ENCODE measurements around the gene CABP1.

CABP1 gene

DNA sequence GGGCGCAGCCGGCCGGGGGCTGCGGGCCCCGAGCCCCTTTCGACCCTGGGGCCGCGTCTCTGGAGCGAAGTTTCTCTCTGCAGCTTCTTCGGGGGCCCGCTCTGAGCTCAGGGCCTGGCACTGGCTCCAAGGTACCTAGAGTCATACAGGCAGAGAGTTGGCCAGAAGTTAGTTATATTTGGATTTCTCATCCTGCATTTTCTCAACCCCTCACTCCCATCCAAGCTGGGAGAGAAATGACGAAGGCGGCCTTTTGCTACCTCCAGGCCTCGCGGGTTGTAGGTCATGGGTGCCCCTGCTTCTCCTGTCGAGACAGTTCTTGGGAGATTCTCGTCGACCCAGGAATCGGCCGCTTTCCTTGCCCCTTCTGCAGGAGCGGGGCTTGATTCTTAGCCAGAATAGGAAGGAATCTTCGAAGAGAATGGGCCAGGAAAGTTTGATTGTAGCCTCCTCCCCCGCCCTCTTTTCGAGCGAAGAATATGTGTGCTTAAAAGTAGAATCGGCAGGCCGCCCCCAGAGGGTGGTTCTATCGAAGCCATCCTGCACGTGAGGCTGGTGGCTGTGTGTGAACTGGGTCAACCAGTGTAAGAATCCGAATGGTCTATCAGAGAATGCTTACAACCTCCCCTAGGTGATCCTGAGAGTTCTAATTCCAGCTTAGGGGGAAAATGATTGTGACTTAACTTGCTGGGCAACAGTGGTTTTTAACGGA lies 47.3 kb downstream of the CABP1 start:
- Histone ChIP-seq H3K27ac (ENCODE audit: low read depth, low read length) (peak overlapping the region; percentile 52), H4K20me1 (ENCODE audit: low read depth, low read length) (no peaks in the 10 kb centered on the region), H2AFZ (ENCODE audit: low read depth, low read length, severe bottlenecking) (no peak overlapping the region), H3K4me3 (ENCODE audit: insufficient read depth, low read length, poor library complexity, severe bottlenecking) (peak overlapping the region; percentile 85), H3K27me3 (ENCODE audit: low read length) (no peaks in the 10 kb centered on the region), H3K79me2 (ENCODE audit: insufficient read depth, low read length) (peaks cover 57% of the 10 kb centered on the region), H3K4me2 (ENCODE audit: low read depth, low read length, poor library complexity, severe bottlenecking) (peak overlapping the region; percentile 80), H3K9me3 (ENCODE audit: insufficient read depth, low read length) (no peaks in the 10 kb centered on the region), H3K9me2 (replicated peaks; ENCODE audit: insufficient read depth, low read length) (no peaks in the 10 kb centered on the region), H3F3A (ENCODE audit: insufficient read depth) (peaks cover 23% of the 10 kb centered on the region), H3K36me3 (ENCODE audit: low read length) (no peaks in the 10 kb centered on the region), H3K9ac (ENCODE audit: low read length) (peak overlapping the region; percentile 81)
- no peak for TF ChIP-seq EZH2phosphoT487 (conservative IDR thresholded peaks at IDR 0.05; ENCODE audit: low read length)
- TF ChIP-seq, protein P1, sequence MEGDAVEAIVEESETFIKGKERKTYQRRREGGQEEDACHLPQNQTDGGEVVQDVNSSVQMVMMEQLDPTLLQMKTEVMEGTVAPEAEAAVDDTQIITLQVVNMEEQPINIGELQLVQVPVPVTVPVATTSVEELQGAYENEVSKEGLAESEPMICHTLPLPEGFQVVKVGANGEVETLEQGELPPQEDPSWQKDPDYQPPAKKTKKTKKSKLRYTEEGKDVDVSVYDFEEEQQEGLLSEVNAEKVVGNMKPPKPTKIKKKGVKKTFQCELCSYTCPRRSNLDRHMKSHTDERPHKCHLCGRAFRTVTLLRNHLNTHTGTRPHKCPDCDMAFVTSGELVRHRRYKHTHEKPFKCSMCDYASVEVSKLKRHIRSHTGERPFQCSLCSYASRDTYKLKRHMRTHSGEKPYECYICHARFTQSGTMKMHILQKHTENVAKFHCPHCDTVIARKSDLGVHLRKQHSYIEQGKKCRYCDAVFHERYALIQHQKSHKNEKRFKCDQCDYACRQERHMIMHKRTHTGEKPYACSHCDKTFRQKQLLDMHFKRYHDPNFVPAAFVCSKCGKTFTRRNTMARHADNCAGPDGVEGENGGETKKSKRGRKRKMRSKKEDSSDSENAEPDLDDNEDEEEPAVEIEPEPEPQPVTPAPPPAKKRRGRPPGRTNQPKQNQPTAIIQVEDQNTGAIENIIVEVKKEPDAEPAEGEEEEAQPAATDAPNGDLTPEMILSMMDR (IDR thresholded peaks at IDR 0.05; ENCODE audit: insufficient read depth, low read length, poor library complexity, severe bottlenecking) = no peak

DNA sequence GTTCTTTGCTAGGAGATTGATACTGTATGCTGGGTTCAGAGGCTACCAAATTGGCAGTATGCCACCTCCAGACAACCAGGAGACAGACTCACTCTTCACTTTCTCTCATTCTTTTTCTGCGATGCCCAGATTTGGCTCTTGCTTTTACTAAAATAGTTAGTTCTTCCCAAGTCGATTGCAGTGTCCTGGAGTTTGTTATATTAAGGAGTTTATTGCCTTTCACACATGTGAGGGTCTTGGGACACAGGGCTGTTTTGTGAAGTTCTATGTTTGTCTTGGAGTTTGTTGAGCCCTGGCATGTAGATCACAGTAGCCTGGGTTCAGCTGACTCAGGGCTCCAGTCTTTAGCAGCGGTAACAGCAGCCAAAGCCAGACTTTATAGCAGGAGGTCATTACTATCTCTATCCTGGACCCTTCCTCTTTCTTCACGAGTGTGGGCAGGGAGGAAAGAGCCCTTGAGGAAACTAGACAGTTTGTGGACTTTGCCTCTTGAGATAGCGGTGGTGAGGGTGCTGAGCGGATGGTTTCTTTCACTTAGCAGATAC lies 48.2 kb downstream of the CABP1 start:
- Histone ChIP-seq H3K27ac (ENCODE audit: low read depth, low read length) (no peak overlapping the region), H3K9me3 (ENCODE audit: insufficient read depth, low read length) (no peaks in the 10 kb centered on the region), H3K4me3 (ENCODE audit: insufficient read depth, low read length, poor library complexity, severe bottlenecking) (peak overlapping the region; percentile 85), H3K9me2 (replicated peaks; ENCODE audit: insufficient read depth, low read length) (no peaks in the 10 kb centered on the region), H3K79me2 (ENCODE audit: insufficient read depth, low read length) (peaks cover 64% of the 10 kb centered on the region), H3K9ac (ENCODE audit: low read length) (peak overlapping the region; percentile 81), H3K4me2 (ENCODE audit: low read depth, low read length, poor library complexity, severe bottlenecking) (peak overlapping the region; percentile 80), H2AFZ (ENCODE audit: low read depth, low read length, severe bottlenecking) (no peak overlapping the region), H3K27me3 (ENCODE audit: low read length) (no peaks in the 10 kb centered on the region), H3F3A (ENCODE audit: insufficient read depth) (peaks cover 18% of the 10 kb centered on the region), H4K20me1 (ENCODE audit: low read depth, low read length) (no peaks in the 10 kb centered on the region), H3K36me3 (ENCODE audit: low read length) (no peaks in the 10 kb centered on the region)
- no peak for TF ChIP-seq EZH2phosphoT487 (conservative IDR thresholded peaks at IDR 0.05; ENCODE audit: low read length)
- TF ChIP-seq, protein P1 (IDR thresholded peaks at IDR 0.05; ENCODE audit: insufficient read depth, low read length, poor library complexity, severe bottlenecking) = no peak

DNA sequence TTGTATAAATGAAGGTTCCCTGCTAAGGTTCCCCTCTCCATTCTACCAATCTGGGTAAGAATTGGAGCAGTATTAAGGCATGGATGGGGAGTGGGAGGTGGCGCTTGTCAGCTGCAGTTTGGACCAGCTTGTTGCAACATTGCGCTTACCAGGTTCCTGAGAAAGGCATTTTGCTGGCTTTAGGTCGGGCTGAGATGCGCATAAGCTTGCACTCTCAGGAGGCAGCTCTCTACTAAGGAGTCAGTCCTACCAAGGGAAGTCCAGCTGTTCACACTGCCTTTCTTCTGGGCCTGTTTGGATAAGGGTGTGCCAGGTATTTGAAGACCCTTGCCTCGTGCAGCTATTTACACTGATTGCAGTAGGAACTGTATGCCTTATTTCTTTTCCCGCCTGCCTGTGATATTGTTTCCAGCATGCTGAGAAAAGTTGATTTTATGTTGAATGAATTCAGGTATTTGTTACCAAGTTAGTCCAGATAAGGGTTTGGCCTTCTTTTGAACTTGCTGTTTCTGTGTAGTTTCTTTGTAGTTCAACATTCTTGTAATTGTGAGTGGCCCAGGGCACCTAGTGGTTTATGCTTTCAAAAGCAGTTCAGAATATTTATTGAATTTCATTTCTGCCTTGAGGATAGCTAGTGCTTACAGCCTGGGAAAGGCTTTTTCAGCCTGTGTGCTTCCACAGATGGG lies 49.1 kb downstream of the CABP1 start:
- Histone ChIP-seq H2AFZ (ENCODE audit: low read depth, low read length, severe bottlenecking) (no peak overlapping the region), H3K79me2 (ENCODE audit: insufficient read depth, low read length) (peaks cover 64% of the 10 kb centered on the region), H3F3A (ENCODE audit: insufficient read depth) (peaks cover 14% of the 10 kb centered on the region), H3K27me3 (ENCODE audit: low read length) (no peaks in the 10 kb centered on the region), H3K4me3 (ENCODE audit: insufficient read depth, low read length, poor library complexity, severe bottlenecking) (no peak overlapping the region), H3K9me3 (ENCODE audit: insufficient read depth, low read length) (no peaks in the 10 kb centered on the region), H4K20me1 (ENCODE audit: low read depth, low read length) (no peaks in the 10 kb centered on the region), H3K4me2 (ENCODE audit: low read depth, low read length, poor library complexity, severe bottlenecking) (peak overlapping the region; percentile 80), H3K9ac (ENCODE audit: low read length) (peak overlapping the region; percentile 81; the same call in 1 of the 2 replicates), H3K27ac (ENCODE audit: low read depth, low read length) (no peak overlapping the region), H3K9me2 (replicated peaks; ENCODE audit: insufficient read depth, low read length) (no peaks in the 10 kb centered on the region), H3K36me3 (ENCODE audit: low read length) (peaks cover 3% of the 10 kb centered on the region; the same call in 1 of the 2 replicates)
- TF ChIP-seq, protein P1 (IDR thresholded peaks at IDR 0.05; ENCODE audit: insufficient read depth, low read length, poor library complexity, severe bottlenecking) = no peak
- TF ChIP-seq EZH2phosphoT487 (conservative IDR thresholded peaks at IDR 0.05; ENCODE audit: low read length) = no peak

Measured in SU-DHL-6 (cell line).